Measurements from ENCODE around the gene TMED10. TPM values are rescaled to one million over a fixed set of nuclear protein-coding genes. Genes with fewer than 3 reads are reported as not detected.
"Not testable (repeated sequence)": the region's sequence is repeated elsewhere in the genome, so short reads cannot be mapped to it uniquely, and the experiment has no call there.

TMED10 gene
- total RNA-seq, 1 experiment from 2014 or later: 253 TPM

DNA sequence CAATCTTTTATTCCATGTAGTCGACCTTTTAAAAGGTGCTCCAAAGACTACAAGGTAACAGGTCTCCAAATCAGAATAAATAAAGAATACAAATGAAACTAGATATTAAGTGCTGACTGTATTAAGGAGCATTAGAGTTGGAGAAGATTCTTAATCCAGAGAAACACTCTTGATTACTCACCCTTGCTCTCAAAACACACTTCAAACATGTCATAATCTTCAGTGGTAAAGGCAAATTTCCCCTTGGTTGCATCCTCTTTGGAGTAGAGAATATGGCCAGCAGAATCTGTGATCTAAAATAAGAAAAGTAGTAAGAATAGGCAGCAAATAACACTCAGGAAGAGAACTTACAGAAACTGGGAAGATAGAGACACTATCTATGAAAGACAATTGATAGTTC, 24.6 kb downstream of the TMED10 start:
- no peak overlapping the region for H3K9ac ChIP-seq (ENCODE audit: low read length)
- intact Hi-C loops (cut with micrococcal nuclease): no loop called here
- ATAC-seq (no peak), DNase-seq (no peak)
- CTCF ChIA-PET: no interaction called here
- no peaks in the 10 kb centered on the region for H3K27me3 ChIP-seq (ENCODE audit: low read length)
- H2AFZ ChIP-seq (ENCODE audit: low read length): no peak overlapping the region
- BruUV-seq (replicated peaks): no TSS peak
- H3F3A ChIP-seq (ENCODE audit: low read length, unreplicated experiment): no peaks in the 10 kb centered on the region
- no peaks in the 10 kb centered on the region for H3K4me1 ChIP-seq (ENCODE audit: insufficient read depth, low read length)
- H3K9me2 ChIP-seq (replicated peaks; ENCODE audit: low read length): no peaks in the 10 kb centered on the region
- TF ChIP-seq, protein P1, sequence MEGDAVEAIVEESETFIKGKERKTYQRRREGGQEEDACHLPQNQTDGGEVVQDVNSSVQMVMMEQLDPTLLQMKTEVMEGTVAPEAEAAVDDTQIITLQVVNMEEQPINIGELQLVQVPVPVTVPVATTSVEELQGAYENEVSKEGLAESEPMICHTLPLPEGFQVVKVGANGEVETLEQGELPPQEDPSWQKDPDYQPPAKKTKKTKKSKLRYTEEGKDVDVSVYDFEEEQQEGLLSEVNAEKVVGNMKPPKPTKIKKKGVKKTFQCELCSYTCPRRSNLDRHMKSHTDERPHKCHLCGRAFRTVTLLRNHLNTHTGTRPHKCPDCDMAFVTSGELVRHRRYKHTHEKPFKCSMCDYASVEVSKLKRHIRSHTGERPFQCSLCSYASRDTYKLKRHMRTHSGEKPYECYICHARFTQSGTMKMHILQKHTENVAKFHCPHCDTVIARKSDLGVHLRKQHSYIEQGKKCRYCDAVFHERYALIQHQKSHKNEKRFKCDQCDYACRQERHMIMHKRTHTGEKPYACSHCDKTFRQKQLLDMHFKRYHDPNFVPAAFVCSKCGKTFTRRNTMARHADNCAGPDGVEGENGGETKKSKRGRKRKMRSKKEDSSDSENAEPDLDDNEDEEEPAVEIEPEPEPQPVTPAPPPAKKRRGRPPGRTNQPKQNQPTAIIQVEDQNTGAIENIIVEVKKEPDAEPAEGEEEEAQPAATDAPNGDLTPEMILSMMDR (conservative IDR thresholded peaks at IDR 0.05; ENCODE audit: low read depth, low read length): no peak
- TF ChIP-seq EZH2 (IDR thresholded peaks at IDR 0.05; ENCODE audit: low read length, unreplicated experiment) (no peak), EZH2phosphoT487 (IDR thresholded peaks at IDR 0.05; ENCODE audit: borderline replicate concordance, low read length) (no peak)
- POLR2A ChIA-PET (ENCODE audit: unreplicated experiment): no interaction called here
- H3K36me3 ChIP-seq (ENCODE audit: low read depth, low read length): peaks cover 8% of the 10 kb centered on the region; the same call in 1 of the 2 replicates
- no peaks in the 10 kb centered on the region for H3K9me3 ChIP-seq (ENCODE audit: low read length)
- H3K27ac ChIP-seq (ENCODE audit: low read length): no peak overlapping the region
- H3K4me3 ChIP-seq (ENCODE audit: low read length): no peak overlapping the region
- peaks cover 40% of the 10 kb centered on the region for H3K79me2 ChIP-seq (ENCODE audit: low read length)
- no peaks in the 10 kb centered on the region for H4K20me1 ChIP-seq (ENCODE audit: low read length)
- no peak overlapping the region for H3K4me2 ChIP-seq (ENCODE audit: low read length)

DNA sequence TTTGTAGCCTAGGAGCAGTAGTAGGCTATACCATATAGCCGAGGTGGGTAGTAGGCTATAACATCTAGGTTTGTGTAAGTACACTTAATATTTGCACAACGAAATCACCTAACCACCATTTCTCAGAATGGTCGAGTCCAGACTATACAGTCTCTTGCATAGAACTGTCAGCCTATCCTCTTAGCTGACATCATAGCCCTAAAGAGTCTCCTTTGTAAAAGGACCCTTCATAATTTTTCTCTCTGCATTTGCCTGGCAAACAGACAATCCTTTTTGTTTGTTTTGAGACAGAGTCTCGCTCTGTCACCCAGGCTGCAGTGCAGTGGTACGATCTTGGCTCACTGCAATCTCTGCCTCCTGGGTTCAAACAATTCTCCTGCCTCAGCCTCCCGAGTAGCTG, 25.8 kb downstream of the TMED10 start:
- H3K9me3 ChIP-seq (ENCODE audit: low read length); H3K27me3 ChIP-seq (ENCODE audit: low read length); H3K9ac ChIP-seq (ENCODE audit: low read length); ATAC-seq; intact Hi-C loops (cut with micrococcal nuclease); H3F3A ChIP-seq (ENCODE audit: low read length, unreplicated experiment); H3K9me2 ChIP-seq (replicated peaks; ENCODE audit: low read length); H3K4me3 ChIP-seq (ENCODE audit: low read length); H3K36me3 ChIP-seq (ENCODE audit: low read depth, low read length); BruUV-seq (replicated peaks); POLR2A ChIA-PET (ENCODE audit: unreplicated experiment); DNase-seq; H3K4me2 ChIP-seq (ENCODE audit: low read length); H3K27ac ChIP-seq (ENCODE audit: low read length); CTCF ChIA-PET; H2AFZ ChIP-seq (ENCODE audit: low read length); H4K20me1 ChIP-seq (ENCODE audit: low read length); H3K4me1 ChIP-seq (ENCODE audit: insufficient read depth, low read length): not testable (repeated sequence)
- peaks cover 29% of the 10 kb centered on the region for H3K79me2 ChIP-seq (ENCODE audit: low read length)

DNA sequence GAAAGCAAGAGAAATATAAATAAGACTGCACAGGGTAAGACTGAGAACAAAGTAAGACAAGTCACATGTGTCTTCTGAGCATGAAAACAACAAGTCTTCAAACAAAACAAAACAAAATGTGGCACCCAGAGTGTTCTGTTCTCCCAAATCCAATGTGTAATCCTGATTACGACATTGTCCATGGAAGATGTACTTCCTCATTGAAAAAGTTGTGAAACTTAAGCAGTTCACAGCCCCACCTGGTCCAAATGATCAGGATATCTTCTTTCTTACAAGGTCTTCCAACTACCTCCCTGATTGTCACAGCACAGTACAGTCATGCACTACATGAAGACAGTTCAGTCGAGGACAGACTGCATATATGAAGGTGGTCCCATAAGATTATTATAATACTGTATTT, 26.3 kb downstream of the TMED10 start:
- ATAC-seq: no peak

More for the DNA sequence above, 26.3 kb downstream of the TMED10 start:
- H4K20me1 ChIP-seq (ENCODE audit: low read length): no peaks in the 10 kb centered on the region
- H3F3A ChIP-seq (ENCODE audit: low read length, unreplicated experiment): no peaks in the 10 kb centered on the region
- TF ChIP-seq, protein P1 (conservative IDR thresholded peaks at IDR 0.05; ENCODE audit: low read depth, low read length): no peak
- ChIA-PET POLR2A (ENCODE audit: unreplicated experiment) (no interaction called here), CTCF (no interaction called here)
- H3K79me2 ChIP-seq (ENCODE audit: low read length): peaks cover 24% of the 10 kb centered on the region
- peaks cover 9% of the 10 kb centered on the region; the same call in 1 of the 2 replicates for H3K36me3 ChIP-seq (ENCODE audit: low read depth, low read length)
- H2AFZ ChIP-seq (ENCODE audit: low read length): no peak overlapping the region
- no TSS peak for BruUV-seq (replicated peaks)
- H3K27me3 ChIP-seq (ENCODE audit: low read length): no peaks in the 10 kb centered on the region
- H3K27ac ChIP-seq (ENCODE audit: low read length): no peak overlapping the region
- DNase-seq: no peak
- H3K9me3 ChIP-seq (ENCODE audit: low read length): no peaks in the 10 kb centered on the region
- H3K9ac ChIP-seq (ENCODE audit: low read length): no peak overlapping the region
- intact Hi-C loops (cut with micrococcal nuclease): no loop called here
- H3K4me3 ChIP-seq (ENCODE audit: low read length): no peak overlapping the region
- no peak overlapping the region for H3K4me2 ChIP-seq (ENCODE audit: low read length)
- no peaks in the 10 kb centered on the region for H3K9me2 ChIP-seq (replicated peaks; ENCODE audit: low read length)
- H3K4me1 ChIP-seq (ENCODE audit: insufficient read depth, low read length): no peaks in the 10 kb centered on the region
